MM.1S (cell line): Measurements from ENCODE around the gene NOX5.
"Not testable (repeated sequence)": the region's sequence is repeated elsewhere in the genome, so short reads cannot be mapped to it uniquely, and the experiment has no call there.

Experiments
- CTCF ChIP-seq: fragments of 300-600 bp; sonication (generic); IDR thresholded peaks from 2 replicates; pipeline ENCODE4 v1.5.1; 2016; ENCODE audit warnings: antibody characterized with exemption, low read length, mixed read lengths
- EZH2 ChIP-seq: fragments of 300-600 bp; sonication (generic); optimal IDR thresholded peaks from 2 replicates; pipeline ENCODE3; 2017; ENCODE audit warnings: low read depth, mild to moderate bottlenecking, antibody characterized with exemption, low read length, mixed read lengths

- TF ChIP-seq CTCF, EZH2: not testable (repeated sequence)
Measured at GRCh38 chr15:68975651-68976160, 38.8 kb upstream of the NOX5 start.
